Liver (tissue), 9 donors: ENCODE data around the gene MACROH2A2. TPM values are rescaled to one million over a fixed set of nuclear protein-coding genes. Genes with fewer than 3 reads are reported as not detected.

Experiments
- DNase-seq: peaks from one replicate; pipeline ENCODE4 v3.0.0-alpha.2; 2017; ENCODE audit warnings: low spot score
- H3K27ac ChIP-seq, 2 donors: one replicate each; pipeline ENCODE4 v1.7.0; 2013; ENCODE audit warnings: inconsistent platforms in 2 of 2, low read length in 2 of 2, control low read depth in 1 of 2, low read depth in 1 of 2, mild to moderate bottlenecking in 1 of 2
- H3K27me3 ChIP-seq, 4 donors: one replicate each; pipeline versions ENCODE4 v1.6.1 to v1.7.0; 2013; ENCODE audit warnings: low read length in 3 of 4, inconsistent platforms in 1 of 4, mild to moderate bottlenecking in 1 of 4, moderate library complexity in 1 of 4; ENCODE audit not compliant: control insufficient read depth in 4 of 4, insufficient read depth in 4 of 4
- H3K36me3 ChIP-seq, 4 donors: one replicate each; pipeline versions ENCODE4 v1.6.1 to v1.7.0; 2013; ENCODE audit warnings: low read length in 3 of 4, mild to moderate bottlenecking in 3 of 4, low read depth in 1 of 4, moderate library complexity in 1 of 4; ENCODE audit not compliant: control insufficient read depth in 4 of 4, insufficient read depth in 3 of 4
- H3K4me1 ChIP-seq, 4 donors: one replicate each; pipeline versions ENCODE4 v1.6.1 to v1.7.0; 2013; ENCODE audit warnings: low read length in 3 of 4, mild to moderate bottlenecking in 3 of 4, moderate library complexity in 1 of 4; ENCODE audit not compliant: control insufficient read depth in 4 of 4, insufficient read depth in 4 of 4
- H3K4me3 ChIP-seq, 3 donors: one replicate each; pipeline versions ENCODE4 v1.6.1 to v1.7.0; 2013; ENCODE audit warnings: low read length in 3 of 3, control low read depth in 1 of 3, low read depth in 1 of 3, mild to moderate bottlenecking in 1 of 3
- H3K9ac ChIP-seq, 2 donors: one replicate each; pipeline ENCODE4 v1.7.0; 2013; ENCODE audit warnings: low read length in 2 of 2, mild to moderate bottlenecking in 2 of 2, moderate library complexity in 2 of 2, control low read depth in 1 of 2, low read depth in 1 of 2
- H3K9me3 ChIP-seq, 4 donors: one replicate each; pipeline versions ENCODE4 v1.6.1 to v1.7.0; 2013; ENCODE audit warnings: low read length in 3 of 4; ENCODE audit not compliant: control insufficient read depth in 4 of 4
- ATF3 ChIP-seq: IDR thresholded peaks from 2 replicates; pipeline ENCODE4 v1.6.1; 2016; ENCODE audit warnings: antibody characterized with exemption
- CTCF ChIP-seq: fragments of 150-350 bp; IDR thresholded peaks from 2 replicates; pipeline ENCODE4 v1.5.1; 2017; ENCODE audit warnings: improper control_type of control experiment, low read depth, low read length; ENCODE audit not compliant: missing input control
- EGR1 ChIP-seq, 2 donors: IDR thresholded peaks; 2 replicates each; pipeline ENCODE4 v1.6.1; 2016 to 2018; ENCODE audit warnings: antibody characterized with exemption in 2 of 2, low read depth in 2 of 2
- FOXA1 ChIP-seq: IDR thresholded peaks from 2 replicates; pipeline ENCODE4 v1.6.1; 2016; ENCODE audit warnings: antibody characterized with exemption
- FOXA2 ChIP-seq: IDR thresholded peaks from 2 replicates; pipeline ENCODE4 v1.6.1; 2016; ENCODE audit warnings: antibody characterized with exemption
- GABPA ChIP-seq, 2 donors: IDR thresholded peaks in 1 of 2; conservative IDR thresholded peaks in 1 of 2; 2 replicates each; pipeline ENCODE4 v1.6.1; 2016; ENCODE audit warnings: antibody characterized with exemption in 2 of 2, mild to moderate bottlenecking in 1 of 2, moderate library complexity in 1 of 2
- HNF4A ChIP-seq, 2 donors: conservative IDR thresholded peaks; 2 replicates each; pipeline ENCODE4 v1.6.1; 2016; ENCODE audit warnings: antibody characterized with exemption in 2 of 2, mild to moderate bottlenecking in 2 of 2
- JUND ChIP-seq, 2 donors: IDR thresholded peaks; 2 replicates each; pipeline ENCODE4 v1.6.1; 2016; ENCODE audit warnings: antibody characterized with exemption in 2 of 2
- MAX ChIP-seq: IDR thresholded peaks from 2 replicates; pipeline ENCODE4 v1.6.1; 2016; ENCODE audit warnings: antibody characterized with exemption
- NR2F2 ChIP-seq: IDR thresholded peaks from 2 replicates; pipeline ENCODE4 v1.6.1; 2016; ENCODE audit warnings: antibody characterized with exemption
- RXRA ChIP-seq, 2 donors: IDR thresholded peaks; 2 replicates each; pipeline ENCODE4 v1.6.1; 2017 to 2018; ENCODE audit warnings: antibody characterized with exemption in 2 of 2, mild to moderate bottlenecking in 1 of 2
- TAF1 ChIP-seq: conservative IDR thresholded peaks from 2 replicates; pipeline ENCODE4 v1.6.1; 2016; ENCODE audit warnings: antibody characterized with exemption, mild to moderate bottlenecking
- YY1 ChIP-seq: IDR thresholded peaks from 2 replicates; pipeline ENCODE4 v1.6.1; 2016; ENCODE audit warnings: antibody characterized with exemption, mild to moderate bottlenecking
- ZBTB33 ChIP-seq: IDR thresholded peaks from 2 replicates; pipeline ENCODE4 v1.6.1; 2016; ENCODE audit warnings: antibody characterized with exemption
- WGBS: extraction: QIAGEN DNeasy Blood & Tissue Kit; methylation state at CpG from one replicate; pipeline ENCODE4 v1.1.7; 2013; 5-methylcytosine and 5-hydroxymethylcytosine counted together
- polyA plus RNA-seq, 2 donors: library from polyadenylated mRNA; stranded (reverse) in 1 of 2; unstranded in 1 of 2; fragments of 200-250 nt in 1 of 2; fragments of >200 nt in 1 of 2; fragmentation: Nextera tagmentation in 1 of 2; extraction: Ambion mirVana in 1 of 2; gene quantifications; one replicate each; pipeline versions ENCODE4 v1.2.1 to v1.2.3, GENCODE V29; 2013 to 2015
- total RNA-seq, 2 donors: library from RNA; depleted of rRNA; stranded (reverse); fragments of >200 nt; gene quantifications; one replicate each; pipeline ENCODE4 v1.2.3, GENCODE V29; 2014
- donor health status: healthy.
- donor health status: healthy.
- donor health status: healthy.
- donor health status: healthy.
- donor health status: healthy.

MACROH2A2 gene
- total RNA-seq: 1 to 10 TPM; 3.3 to 7.2 TPM
- 1 to 10 TPM; 1.2 to 3.5 TPM for polyA plus RNA-seq

GRCh38 chr10:70052462-70053217 is at the start of gene MACROH2A2:
TSS of gene MACROH2A2 (plus strand) at chr10:70052846. CDS start at chr10:70075659, 22,813 bp downstream.
- Histone ChIP-seq H3K4me3 (peak within 1 kb of the TSS; percentile 35 to 84 (median 70)), H3K27me3 (peaks cover 0 to 3% (median 0%) of the 10 kb centered on the region in 4 donors), H3K9me3 (no peaks in the 10 kb centered on the region), H3K36me3 (no peaks in the 10 kb centered on the region), H3K27ac (no peak within 1 kb of the TSS), H3K4me1 (peaks cover 6 to 17% (median 16%) of the 10 kb centered on the region in 4 donors), H3K9ac (no peak within 1 kb of the TSS)
- TF ChIP-seq GABPA (IDR thresholded peaks at IDR 0.05 in 1 of 2, conservative IDR thresholded peaks at IDR 0.05 in 1 of 2) (no peak), YY1 (peak; percentile 54)
- 3% methylated on average over 58 of the region's 58 CpGs for WGBS
- peak; percentile 46 for DNase-seq

- peaks cover 0 to 2% (median 0%) of the 10 kb centered on the region in 4 donors for H3K27me3 ChIP-seq
- WGBS: 89% methylated on average over 9 of the region's 9 CpGs
- no peak overlapping the region for H3K9ac ChIP-seq
- H3K4me1 ChIP-seq: no peaks in the 10 kb centered on the region
- H3K4me3 ChIP-seq: no peak overlapping the region
- no peak for TF ChIP-seq RXRA (IDR thresholded peaks at IDR 0.05)
- TF ChIP-seq CTCF: no peak
- no peak for TF ChIP-seq FOXA2
- TF ChIP-seq ATF3: no peak
- TF ChIP-seq ZBTB33: no peak
- no peak for TF ChIP-seq NR2F2
- TF ChIP-seq EGR1 (IDR thresholded peaks at IDR 0.05; ENCODE audit: low read depth in 2 of 2): no peak
- H3K36me3 ChIP-seq: no peaks in the 10 kb centered on the region
- no peak overlapping the region for H3K27ac ChIP-seq
- no peak for DNase-seq
- H3K9me3 ChIP-seq: peaks cover 0 to 4% (median 0%) of the 10 kb centered on the region in 4 donors
Observed at GRCh38 chr10:70007116-70007820, 45.4 kb upstream of the MACROH2A2 start.

- TF ChIP-seq MAX: no peak
- TF ChIP-seq FOXA1: no peak
- no peak for TF ChIP-seq GABPA (IDR thresholded peaks at IDR 0.05 in 1 of 2, conservative IDR thresholded peaks at IDR 0.05 in 1 of 2)
- no peak for TF ChIP-seq TAF1
- no peak for TF ChIP-seq JUND (IDR thresholded peaks at IDR 0.05)
- TF ChIP-seq HNF4A (conservative IDR thresholded peaks at IDR 0.05): no peak
- no peak for TF ChIP-seq NR2F2
- Histone ChIP-seq H3K9me3 (peaks cover 0 to 5% (median 2%) of the 10 kb centered on the region in 4 donors), H3K27me3 (no peaks in the 10 kb centered on the region), H3K4me1 (no peaks in the 10 kb centered on the region), H3K36me3 (no peaks in the 10 kb centered on the region), H3K9ac (no peak overlapping the region), H3K27ac (no peak overlapping the region), H3K4me3 (no peak overlapping the region)
- DNase-seq: no peak
Observed at GRCh38 chr10:70031215-70031614, 21.4 kb upstream of the MACROH2A2 start.
